Glomerular visceral epithelial cell (primary cell): ENCODE data around the gene CRAMP1.

Experiments
- DNase-seq: peaks from one replicate; pipeline ENCODE4 v3.0.0-alpha.2; 2016; ENCODE audit errors: extremely low spot score

CRAMP1 gene

GRCh38 chr16:1655909-1656807, 44.0 kb downstream of the CRAMP1 start:
- no peak for DNase-seq

GRCh38 chr16:1656808-1657617, 44.9 kb downstream of the CRAMP1 start:
- no peak for DNase-seq

- DNase-seq, result no peak
Observed at GRCh38 chr16:1657841-1658240, 45.7 kb downstream of the CRAMP1 start.

DNA sequence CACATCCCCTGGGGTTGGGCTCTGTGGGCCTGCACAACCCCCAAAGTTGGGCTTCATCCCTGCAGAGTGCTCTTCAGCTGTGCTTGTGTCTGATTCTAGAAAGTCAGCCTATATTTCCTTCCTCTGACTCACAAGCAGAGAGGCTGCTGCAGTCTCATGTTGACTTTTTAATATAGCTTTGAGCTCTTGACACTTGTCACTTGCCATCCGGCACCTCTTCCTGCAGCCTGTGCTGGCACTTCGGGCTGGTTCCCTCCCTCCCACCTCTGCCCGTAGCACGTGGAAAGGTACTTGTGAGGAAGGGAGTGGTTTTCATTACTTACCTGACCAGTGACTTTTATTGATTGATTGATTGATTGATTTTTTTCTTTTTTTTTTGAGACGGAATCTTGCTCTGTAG, 46.9 kb downstream of the CRAMP1 start:
- no peak for DNase-seq

DNA sequence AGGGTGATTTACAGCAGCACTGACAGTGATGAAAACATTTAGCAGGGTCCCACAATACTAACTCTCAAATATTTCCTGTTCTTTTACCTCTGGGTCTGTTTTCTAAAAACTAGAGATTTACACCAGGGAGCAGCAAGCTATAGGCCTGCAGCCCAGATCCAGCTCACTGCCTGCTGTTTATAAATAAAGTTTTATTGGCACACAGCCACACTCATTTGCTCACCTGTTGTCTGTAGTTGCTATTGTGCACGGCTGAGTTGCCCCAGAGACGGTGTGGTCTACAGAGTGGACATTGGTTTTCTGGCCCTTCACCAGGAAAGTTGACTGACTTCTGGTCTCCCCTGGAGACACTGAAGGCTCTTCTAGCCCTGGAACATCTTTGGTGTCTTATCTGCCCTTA, 49.7 kb downstream of the CRAMP1 start:
- no peak for DNase-seq

DNA sequence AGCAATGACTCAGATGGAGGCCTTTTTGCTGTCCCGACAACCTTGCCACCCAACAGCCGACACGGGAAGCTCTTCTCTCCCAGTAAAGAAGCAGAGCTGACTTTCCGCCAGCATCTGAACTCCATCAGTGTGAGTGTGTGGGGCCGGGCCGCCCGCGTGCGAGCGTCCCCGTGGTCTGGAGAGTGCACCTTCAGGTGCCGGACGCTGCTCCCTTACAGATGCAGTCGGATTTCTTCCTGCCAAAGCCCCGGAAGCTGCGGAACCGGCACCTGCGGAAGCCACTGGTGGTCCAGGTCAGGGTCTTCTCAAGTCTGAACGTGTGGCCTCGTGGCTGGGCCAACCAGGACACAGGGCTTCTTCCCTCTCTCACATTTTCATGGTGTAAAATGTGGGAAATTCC, 50.4 kb downstream of the CRAMP1 start:
- no peak for DNase-seq

GRCh38 chr16:1665829-1666228, 53.7 kb downstream of the CRAMP1 start:
- no peak for DNase-seq

GRCh38 chr16:1666316-1666715, 54.2 kb downstream of the CRAMP1 start:
- DNase-seq, result no peak

- no peak for DNase-seq
Observed at GRCh38 chr16:1667271-1667670, 55.1 kb downstream of the CRAMP1 start.

DNA sequence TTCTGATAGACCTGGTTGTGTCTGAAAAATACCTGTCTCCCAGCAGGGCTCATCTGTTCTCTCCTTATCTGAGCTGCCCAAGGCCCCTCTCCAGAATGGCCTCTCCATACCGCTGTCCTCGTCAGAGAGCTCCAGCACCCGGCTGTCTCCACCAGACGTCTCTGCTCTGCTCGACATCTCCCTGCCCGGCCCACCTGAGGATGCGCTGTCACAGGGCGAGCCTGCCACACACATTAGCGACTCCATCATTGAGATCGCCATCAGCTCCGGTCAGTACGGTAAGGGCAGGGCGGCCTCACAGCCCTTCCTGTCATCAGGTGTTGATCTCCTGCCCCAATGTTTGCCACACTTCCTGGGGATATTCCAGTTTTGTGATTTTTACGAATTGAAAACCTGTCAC, 55.8 kb downstream of the CRAMP1 start:
- no peak for DNase-seq

DNA sequence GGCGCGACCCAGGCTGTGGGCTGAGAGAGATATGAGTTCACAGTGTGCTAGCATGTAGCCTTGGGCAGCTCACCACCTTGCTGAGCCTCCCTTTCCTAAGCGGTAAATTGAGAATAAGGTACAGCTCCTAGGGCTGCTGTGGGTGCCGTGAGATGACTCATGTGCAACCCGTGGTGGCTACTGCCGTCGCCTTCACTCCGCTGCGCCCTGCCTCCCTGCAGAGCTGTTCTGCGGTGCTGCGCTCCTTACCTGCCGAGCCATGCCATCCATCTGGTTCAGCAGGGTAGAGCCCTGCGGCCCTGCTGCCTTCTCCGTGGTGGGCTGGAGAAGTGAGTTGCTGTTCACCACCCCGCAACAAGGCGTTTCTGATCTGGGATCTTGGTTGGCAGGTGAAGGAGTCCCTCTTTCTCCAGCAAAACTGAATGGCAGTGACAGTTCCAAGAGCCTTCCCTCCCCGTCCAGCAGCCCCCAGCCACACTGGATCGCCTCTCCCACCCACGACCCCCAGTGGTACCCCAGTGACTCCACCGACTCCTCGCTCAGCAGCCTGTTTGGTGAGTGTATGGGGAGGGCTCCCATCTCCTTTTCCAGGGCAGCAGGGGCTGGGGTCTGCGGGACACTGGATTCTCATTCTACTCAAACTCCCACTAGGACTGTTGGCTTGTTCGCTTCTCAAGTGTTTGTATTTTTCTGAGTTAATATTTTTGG, 56.6 kb downstream of the CRAMP1 start:
- DNase-seq, result no peak

- DNase-seq, result no peak
Observed at GRCh38 chr16:1669698-1670097, 57.5 kb downstream of the CRAMP1 start.

DNA sequence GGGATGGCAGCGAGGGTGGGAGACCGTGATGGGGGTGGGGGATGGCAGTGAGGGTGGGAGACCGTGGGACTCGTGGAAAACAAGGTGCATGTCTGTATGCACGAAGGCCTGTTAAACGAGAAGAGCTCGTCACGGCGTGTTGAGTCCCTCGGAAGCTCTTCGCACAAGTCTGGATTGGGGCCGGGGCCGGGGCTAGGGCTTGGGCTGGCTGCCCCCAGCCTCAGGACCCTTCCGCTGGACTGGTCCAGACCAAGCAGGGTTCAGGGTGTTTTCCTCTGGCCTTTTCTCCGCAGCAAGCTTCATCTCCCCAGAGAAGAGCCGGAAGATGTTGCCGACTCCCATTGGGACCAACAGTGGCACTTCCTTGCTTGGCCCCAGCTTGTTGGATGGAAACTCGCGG, 58.2 kb downstream of the CRAMP1 start:
- DNase-seq, result no peak

DNA sequence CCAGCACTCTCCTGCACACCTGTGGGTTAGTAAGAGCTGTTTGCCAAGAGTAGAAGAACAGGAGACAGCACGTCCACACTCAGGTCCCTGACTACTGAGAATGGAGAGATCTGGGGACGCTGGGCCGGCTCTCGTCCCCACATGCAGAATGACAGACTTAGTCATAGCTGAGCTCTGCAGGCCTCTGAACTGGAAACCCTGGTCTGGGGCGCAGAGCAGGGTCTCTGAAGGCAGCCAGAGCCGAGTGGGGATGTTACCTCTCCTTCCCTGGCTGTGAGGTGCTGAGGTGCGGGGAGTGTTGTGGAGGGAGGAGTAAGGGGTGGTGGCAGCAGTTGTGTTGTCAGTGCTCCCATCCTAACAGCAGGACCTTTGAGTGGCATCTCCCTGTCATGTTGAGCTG, 58.7 kb downstream of the CRAMP1 start:
- DNase-seq, result no peak

DNA sequence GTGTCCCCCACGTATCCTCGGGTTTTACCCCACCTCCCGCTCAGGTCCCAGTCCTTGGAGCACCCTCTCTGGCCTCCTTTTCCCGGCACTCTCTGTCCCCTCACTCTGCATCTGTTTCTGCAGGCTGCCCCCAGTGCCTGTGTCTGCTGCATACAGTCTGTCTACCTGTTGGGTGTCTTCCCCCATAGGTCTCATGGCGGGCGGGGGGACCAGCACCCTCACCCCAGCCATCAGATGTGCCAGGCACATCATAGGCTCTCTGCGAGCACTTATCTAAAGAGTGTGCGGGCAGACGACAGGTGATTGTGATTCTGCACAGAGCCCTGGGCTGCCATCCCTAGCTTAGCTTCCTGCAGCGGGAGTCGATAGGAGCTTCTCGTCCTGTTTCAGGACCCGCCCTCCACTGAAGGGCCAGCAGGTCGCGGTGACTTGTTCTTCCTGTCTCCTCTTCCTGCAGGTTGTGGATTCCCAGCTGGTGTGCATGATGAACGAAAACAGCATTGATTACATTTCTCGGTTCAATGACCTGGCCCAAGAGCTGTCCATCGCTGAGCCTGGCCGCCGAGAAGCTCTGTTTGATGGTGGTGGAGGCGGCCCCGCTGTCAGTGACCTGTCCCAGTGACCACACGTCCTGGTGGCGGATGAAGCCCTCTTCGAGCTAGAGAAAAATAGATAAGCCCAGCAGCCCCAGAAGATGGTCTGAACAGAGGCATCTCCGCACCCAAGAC, 61.4 kb downstream of the CRAMP1 start:
- no peak for DNase-seq

DNA sequence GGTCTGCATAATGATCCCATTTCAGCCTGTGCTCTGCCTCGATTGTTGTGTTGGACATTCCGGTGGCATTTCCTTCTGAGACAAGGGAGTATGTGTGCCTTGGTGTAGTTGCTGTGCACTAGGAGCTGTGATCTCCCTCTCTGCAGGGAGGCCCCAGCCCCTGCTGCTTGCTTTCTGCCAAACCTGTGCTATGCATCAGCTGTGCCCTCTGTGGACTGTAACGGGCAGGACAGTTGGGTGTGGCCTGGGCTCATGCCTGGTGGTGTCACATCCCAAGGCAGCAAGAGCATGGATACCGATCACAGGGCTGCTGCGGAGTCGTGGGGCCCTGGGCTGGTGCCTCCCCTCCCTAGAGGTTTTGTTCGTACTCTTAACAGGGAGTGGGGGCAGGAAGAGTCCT, 62.1 kb downstream of the CRAMP1 start:
- DNase-seq, result no peak

- peak; percentile 68 for DNase-seq
Observed at GRCh38 chr16:1674751-1675664, 62.8 kb downstream of the CRAMP1 start.

DNA sequence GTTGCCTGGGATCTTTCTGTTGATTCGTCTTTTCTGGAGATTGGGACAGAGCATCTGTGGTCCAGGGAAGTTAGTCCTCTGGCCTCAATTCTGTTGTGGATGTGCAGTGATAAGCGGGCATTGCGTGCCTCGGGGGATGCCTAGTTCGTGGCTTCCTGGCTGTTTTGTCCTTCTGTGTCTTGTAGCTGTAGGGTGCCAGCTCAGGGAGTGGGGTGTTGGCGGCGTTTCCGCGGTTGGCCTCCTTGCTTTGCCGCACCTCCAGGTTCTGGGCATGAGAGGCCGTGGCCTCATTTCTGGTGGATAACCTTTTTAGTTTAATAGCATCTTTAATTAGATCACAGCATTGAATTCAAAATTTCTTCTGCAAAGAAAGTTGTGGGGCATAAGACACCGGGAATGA, 64.5 kb downstream of the CRAMP1 start:
- no peak for DNase-seq

DNA sequence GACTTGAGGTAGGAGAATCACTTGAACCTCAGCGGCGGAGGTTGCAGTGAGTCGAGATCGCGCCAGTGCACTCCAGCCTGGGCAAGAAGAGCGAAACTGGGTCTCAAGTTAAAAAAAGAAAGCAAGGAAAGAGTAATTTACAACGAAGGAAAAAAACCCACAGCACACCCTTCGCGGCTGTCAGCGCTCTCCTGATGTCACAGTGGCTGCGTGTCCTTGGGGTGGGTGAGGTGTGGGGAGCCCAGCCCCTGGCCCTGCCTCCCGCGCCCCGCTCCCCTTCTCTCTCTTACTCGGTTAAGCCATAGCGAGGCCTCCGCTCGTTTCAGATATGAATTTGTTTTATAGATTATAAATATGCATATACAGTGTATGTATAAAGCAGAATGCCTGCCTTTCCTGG, 65.2 kb downstream of the CRAMP1 start:
- no peak for DNase-seq

DNA sequence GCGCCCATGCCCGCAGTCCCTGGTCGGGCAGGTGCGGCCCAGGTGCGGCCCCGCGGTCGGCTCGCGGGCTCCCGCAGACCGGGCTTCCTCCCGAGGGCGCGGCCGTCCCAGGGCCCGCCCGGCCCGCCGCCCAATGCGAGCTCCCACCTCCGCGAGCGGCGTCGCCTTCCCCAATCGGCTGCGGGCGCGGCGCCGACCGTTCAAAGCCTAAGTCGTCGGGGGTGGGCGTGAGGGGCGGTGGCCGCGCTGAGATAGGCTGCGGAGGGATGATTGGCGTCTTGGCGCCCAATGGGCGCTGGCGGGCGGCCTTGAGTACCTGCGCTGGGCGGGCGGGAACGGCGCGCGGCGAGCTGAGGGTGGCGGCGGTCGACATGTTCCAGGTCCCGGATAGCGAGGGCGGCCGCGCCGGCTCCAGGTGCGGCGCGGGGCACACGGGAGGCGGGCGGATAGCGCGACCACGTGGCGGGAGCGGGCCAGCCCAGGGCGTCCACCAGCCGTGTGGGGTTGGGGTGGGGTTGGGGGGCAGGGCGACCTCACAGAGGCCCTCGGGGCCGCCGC, 65.9 kb downstream of the CRAMP1 start, which contains the start of gene JPT2:
JPT2 (plus strand) TSS at position 338 of the 558 bp plus-strand sequence; CDS start at position 372, 34 bp downstream.
- DNase-seq, result peak; percentile 96
